ENCODE measurements around the gene ID3.

GRCh38 chr1:23546897-23547584 lies 12.3 kb downstream of the ID3 start:
- TF ChIP-seq JUN (IDR thresholded peaks at IDR 0.05; ENCODE audit: low read depth, low read length) (no peak), CTCF (IDR thresholded peaks at IDR 0.05; ENCODE audit: control extremely low read depth in 1 of 3, insufficient read depth in 1 of 3, low read depth in 1 of 3, low read length in 3 of 3) (no peak), MAX (IDR thresholded peaks at IDR 0.05) (no peak), TAF1 (IDR thresholded peaks at IDR 0.05; ENCODE audit: low read depth, low read length) (no peak)

Measured in H1 (cell line).